ENCODE data around the gene GOLGA6B. TPM values are rescaled to one million over a fixed set of nuclear protein-coding genes. Genes with fewer than 3 reads are reported as not detected.

Gene GOLGA6B
- total and polyA plus RNA-seq, 2 experiments from 2014 or later, result not detected

GRCh38 chr15:72676838-72677237 is 22.3 kb downstream of the GOLGA6B start:
- Histone ChIP-seq H3K27ac (no peak overlapping the region), H2AFZ (no peak overlapping the region), H3K4me1 (ENCODE audit: insufficient read depth) (no peaks in the 10 kb centered on the region), H3K4me2 (no peak overlapping the region), H3K9me2 (replicated peaks; ENCODE audit: insufficient read depth) (no peaks in the 10 kb centered on the region), H3K9me3 (ENCODE audit: low read depth) (no peaks in the 10 kb centered on the region), H3K36me3 (replicated peaks; ENCODE audit: insufficient read depth, low read depth) (no peaks in the 10 kb centered on the region), H3K79me2 (no peaks in the 10 kb centered on the region), H3K27me3 (peaks cover 38% of the 10 kb centered on the region), H3K4me3 (no peak overlapping the region), H4K20me1 (ENCODE audit: insufficient read depth, poor library complexity, severe bottlenecking) (no peaks in the 10 kb centered on the region)
- TF ChIP-seq EZH2 (IDR thresholded peaks at IDR 0.05; ENCODE audit: borderline replicate concordance), result no peak
- TF ChIP-seq EZH2phosphoT487 (IDR thresholded peaks at IDR 0.05; ENCODE audit: low read depth, severe bottlenecking, unreplicated experiment), result no peak
- no peak for TF ChIP-seq CTCF (IDR thresholded peaks at IDR 0.05; ENCODE audit: poor library complexity)
- WGBS (ENCODE audit: low lambda C conversion rate, missing lambda C conversion rate), result 95% methylated on average over 4 of the region's 4 CpGs
- no peak for DNase-seq (ENCODE audit: low spot score)

- no peaks in the 10 kb centered on the region for H4K20me1 ChIP-seq (ENCODE audit: insufficient read depth, poor library complexity, severe bottlenecking)
- no peaks in the 10 kb centered on the region for H3K36me3 ChIP-seq (replicated peaks; ENCODE audit: insufficient read depth, low read depth)
- WGBS (ENCODE audit: low lambda C conversion rate, missing lambda C conversion rate), result 56% methylated on average over 3 of the region's 3 CpGs
- H2AFZ ChIP-seq, result no peak overlapping the region
- peaks cover 10% of the 10 kb centered on the region for H3K4me1 ChIP-seq (ENCODE audit: insufficient read depth)
- H3K4me2 ChIP-seq, result no peak overlapping the region
- no peaks in the 10 kb centered on the region for H3K79me2 ChIP-seq
- H3K9me2 ChIP-seq (replicated peaks; ENCODE audit: insufficient read depth), result no peaks in the 10 kb centered on the region
- H3K4me3 ChIP-seq, result no peak overlapping the region
- no peaks in the 10 kb centered on the region for H3K9me3 ChIP-seq (ENCODE audit: low read depth)
- TF ChIP-seq EZH2 (IDR thresholded peaks at IDR 0.05; ENCODE audit: borderline replicate concordance), result no peak
- TF ChIP-seq CTCF (IDR thresholded peaks at IDR 0.05; ENCODE audit: poor library complexity), result no peak
- no peak for TF ChIP-seq EZH2phosphoT487 (IDR thresholded peaks at IDR 0.05; ENCODE audit: low read depth, severe bottlenecking, unreplicated experiment)
- peaks cover 33% of the 10 kb centered on the region for H3K27me3 ChIP-seq
- no peak for DNase-seq (ENCODE audit: low spot score)
- no peak overlapping the region for H3K27ac ChIP-seq
Observed at GRCh38 chr15:72680931-72681330, 26.4 kb downstream of the GOLGA6B start.

GRCh38 chr15:72682772-72683171 is 28.3 kb downstream of the GOLGA6B start:
- H3K27ac ChIP-seq, result no peak overlapping the region
- H3K27me3 ChIP-seq, result peaks cover 33% of the 10 kb centered on the region
- no peak overlapping the region for H3K4me3 ChIP-seq
- peaks cover 7% of the 10 kb centered on the region for H3K79me2 ChIP-seq
- peaks cover 14% of the 10 kb centered on the region for H3K4me1 ChIP-seq (ENCODE audit: insufficient read depth)
- no peak overlapping the region for H3K4me2 ChIP-seq
- no peaks in the 10 kb centered on the region for H3K9me2 ChIP-seq (replicated peaks; ENCODE audit: insufficient read depth)
- no peak overlapping the region for H2AFZ ChIP-seq
- TF ChIP-seq CTCF (IDR thresholded peaks at IDR 0.05; ENCODE audit: poor library complexity) (no peak), EZH2 (IDR thresholded peaks at IDR 0.05; ENCODE audit: borderline replicate concordance) (no peak), EZH2phosphoT487 (IDR thresholded peaks at IDR 0.05; ENCODE audit: low read depth, severe bottlenecking, unreplicated experiment) (no peak)
- no peaks in the 10 kb centered on the region for H3K36me3 ChIP-seq (replicated peaks; ENCODE audit: insufficient read depth, low read depth)
- no peak for DNase-seq (ENCODE audit: low spot score)
- 81% methylated on average over 3 of the region's 3 CpGs for WGBS (ENCODE audit: low lambda C conversion rate, missing lambda C conversion rate)
- H3K9me3 ChIP-seq (ENCODE audit: low read depth), result no peaks in the 10 kb centered on the region
- H4K20me1 ChIP-seq (ENCODE audit: insufficient read depth, poor library complexity, severe bottlenecking), result no peaks in the 10 kb centered on the region

All from hepatocyte (in vitro differentiated cells).